Peyer's patch (tissue), 4 donors: ENCODE results near the gene KIR3DL3.
"Not testable (repeated sequence)": the region's sequence is repeated elsewhere in the genome, so short reads cannot be mapped to it uniquely, and the experiment has no call there.

Experiments
- POLR2A ChIP-seq, 2 donors: fragments of 450-650 bp; IDR thresholded peaks; one replicate each; pipeline ENCODE4 v1.5.1; 2017; ENCODE audit warnings: antibody characterized with exemption in 2 of 2, mild to moderate bottlenecking in 2 of 2, moderate library complexity in 2 of 2
- TF ChIP-seq, protein P1 (sequence below), 6 experiments: fragments of 450-650 bp in 4 of 6; fragments of 200-600 bp in 2 of 6; sonication (generic) in 1 of 6; IDR thresholded peaks; one replicate each; pipeline ENCODE4 v1.5.1; 2017 to 2019; ENCODE audit warnings: antibody characterized with exemption in 6 of 6, mild to moderate bottlenecking in 3 of 6, moderate library complexity in 1 of 6

DNA sequence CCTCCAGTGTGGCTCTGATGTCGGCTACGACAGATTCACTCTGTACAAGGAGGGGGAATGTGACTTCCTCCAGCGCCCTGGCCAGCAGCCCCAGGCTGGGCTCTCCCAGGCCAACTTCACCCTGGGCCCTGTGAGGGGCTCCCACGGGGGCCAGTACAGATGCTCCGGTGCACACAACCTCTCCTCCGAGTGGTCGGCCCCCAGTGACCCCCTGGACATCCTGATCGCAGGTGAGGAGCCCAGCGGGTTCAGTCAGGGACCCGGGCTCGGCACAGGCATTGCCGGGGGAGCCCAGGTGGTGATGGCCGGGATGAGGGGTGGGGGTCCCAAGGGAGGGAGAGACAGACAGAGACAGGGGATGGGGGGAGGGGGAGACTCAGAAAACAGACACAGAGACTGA is 26.5 kb upstream of the KIR3DL3 start:
- TF ChIP-seq, protein P1, sequence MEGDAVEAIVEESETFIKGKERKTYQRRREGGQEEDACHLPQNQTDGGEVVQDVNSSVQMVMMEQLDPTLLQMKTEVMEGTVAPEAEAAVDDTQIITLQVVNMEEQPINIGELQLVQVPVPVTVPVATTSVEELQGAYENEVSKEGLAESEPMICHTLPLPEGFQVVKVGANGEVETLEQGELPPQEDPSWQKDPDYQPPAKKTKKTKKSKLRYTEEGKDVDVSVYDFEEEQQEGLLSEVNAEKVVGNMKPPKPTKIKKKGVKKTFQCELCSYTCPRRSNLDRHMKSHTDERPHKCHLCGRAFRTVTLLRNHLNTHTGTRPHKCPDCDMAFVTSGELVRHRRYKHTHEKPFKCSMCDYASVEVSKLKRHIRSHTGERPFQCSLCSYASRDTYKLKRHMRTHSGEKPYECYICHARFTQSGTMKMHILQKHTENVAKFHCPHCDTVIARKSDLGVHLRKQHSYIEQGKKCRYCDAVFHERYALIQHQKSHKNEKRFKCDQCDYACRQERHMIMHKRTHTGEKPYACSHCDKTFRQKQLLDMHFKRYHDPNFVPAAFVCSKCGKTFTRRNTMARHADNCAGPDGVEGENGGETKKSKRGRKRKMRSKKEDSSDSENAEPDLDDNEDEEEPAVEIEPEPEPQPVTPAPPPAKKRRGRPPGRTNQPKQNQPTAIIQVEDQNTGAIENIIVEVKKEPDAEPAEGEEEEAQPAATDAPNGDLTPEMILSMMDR (IDR thresholded peaks at IDR 0.05) = not testable (repeated sequence)
- TF ChIP-seq POLR2A (IDR thresholded peaks at IDR 0.05) = not testable (repeated sequence)
